HepG2 (cell line): Measurements from ENCODE around the gene ADAMTS2. TPM values are rescaled to one million over a fixed set of nuclear protein-coding genes. Genes with fewer than 3 reads are reported as not detected.

ENCODE experiments used
- ATAC-seq: fragments of 200-7000 bp; cut with Tn5 transposase; 3 replicates; pipeline ENCODE4 v1.9.1; 2020; ENCODE audit warnings: mild to moderate bottlenecking, moderate library complexity
- BruUV-seq: library from RNA; stranded (reverse); fragments of 400-500 nt; replicated peaks from 2 replicates; lab custom pipeline; 2021; lab: Mats Ljungman, UMichigan
- CTCF ChIA-PET: fragments of 300-600 bp; formaldehyde crosslinking; extraction: SDS; loops from one replicate; lab custom pipeline; 2021; ENCODE audit warnings: low total read pairs, inconsistent platforms, low intra/inter-chr PET ratio; lab: Yijun Ruan, JAX
- POLR2A ChIA-PET: fragments of 350-600 bp; sonication (Branson Sonifier 250); formaldehyde crosslinking; loops from one replicate; lab custom pipeline; 2020; ENCODE audit warnings: antibody characterized with exemption, inconsistent platforms; lab: Yijun Ruan, JAX
- DNase-seq: peaks from one replicate; pipeline ENCODE4 v3.0.0-alpha.2; 2015; ENCODE audit warnings: low spot score
- FAIRE-seq: peaks from 3 replicates; lab custom pipeline; 2011; peaks lifted over from hg19 to GRCh38; lab: Jason Lieb, UNC
- H2AFZ ChIP-seq: one replicate; pipeline ENCODE4 v1.6.1; 2011; ENCODE audit warnings: low read length, inconsistent platforms
- H3K27ac ChIP-seq: fragments of 300-600 bp; 3 replicates; pipeline ENCODE4 v1.8.0; 2011; ENCODE audit warnings: mixed run types, mild to moderate bottlenecking, mixed read lengths, low read length, inconsistent platforms; ENCODE audit not compliant: insufficient read depth; ENCODE audit errors: extremely low read length
- H3K27me3 ChIP-seq, 2 experiments: fragments of 200-600 bp in 1 of 2; 2 replicates in 1 of 2; 3 replicates in 1 of 2; pipeline versions ENCODE4 v1.6.0 to v1.8.0; 2011; ENCODE audit warnings: low read length in 2 of 2, mild to moderate bottlenecking in 2 of 2, moderate library complexity in 2 of 2, inconsistent platforms in 1 of 2; ENCODE audit not compliant: insufficient read depth in 2 of 2, control insufficient read depth in 1 of 2
- H3K36me3 ChIP-seq, 2 experiments: fragments of 200-600 bp in 1 of 2; replicated peaks in 1 of 2; 2 replicates in 1 of 2; 3 replicates in 1 of 2; pipeline versions ENCODE4 v1.5.1 to v1.8.0; 2011; ENCODE audit warnings: low read length in 2 of 2, inconsistent platforms in 1 of 2; ENCODE audit not compliant: insufficient read depth in 2 of 2, control insufficient read depth in 1 of 2
- H3K4me1 ChIP-seq: 2 replicates; pipeline ENCODE4 v1.5.1; 2012; ENCODE audit warnings: low read length, inconsistent platforms; ENCODE audit not compliant: insufficient read depth
- H3K4me2 ChIP-seq: 2 replicates; pipeline ENCODE4 v1.6.0; 2011; ENCODE audit warnings: low read depth, low read length, inconsistent platforms
- H3K4me3 ChIP-seq, 3 experiments: fragments of 200-600 bp in 1 of 3; sonication (generic), shearing (Covaris generic) in 1 of 3; replicated peaks in 1 of 3; 2 replicates each; pipeline ENCODE4 v1.5.1; 2011 to 2016; ENCODE audit warnings: low read length in 3 of 3, inconsistent platforms in 2 of 3, low read depth in 2 of 3, mild to moderate bottlenecking in 2 of 3, control low read depth in 1 of 3, mixed read lengths in 1 of 3; ENCODE audit not compliant: insufficient read depth in 1 of 3
- H3K79me2 ChIP-seq: one replicate; pipeline ENCODE4 v1.6.1; 2011; ENCODE audit warnings: low read length, inconsistent platforms; ENCODE audit not compliant: insufficient read depth
- H3K9ac ChIP-seq: 2 replicates; pipeline ENCODE4 v1.6.0; 2011; ENCODE audit warnings: mild to moderate bottlenecking, low read depth, low read length, inconsistent platforms; ENCODE audit not compliant: insufficient read depth
- H3K9me3 ChIP-seq: 2 replicates; pipeline ENCODE4 v1.5.1; 2012; ENCODE audit warnings: mild to moderate bottlenecking, low read length
- H4K20me1 ChIP-seq: 2 replicates; pipeline ENCODE4 v1.6.0; 2011; ENCODE audit warnings: inconsistent platforms, mild to moderate bottlenecking, low read length, moderate library complexity; ENCODE audit not compliant: insufficient read depth
- ATF7 ChIP-seq, 2 experiments: fragments of 450-650 bp in 1 of 2; sonication (generic) in 1 of 2; formaldehyde crosslinking in 1 of 2; IDR thresholded peaks; 2 replicates each; pipeline versions ENCODE4 v1.4.0 to v1.6.1; 2016 to 2020; ENCODE audit warnings: antibody characterized with exemption in 1 of 2, mild to moderate bottlenecking in 1 of 2, missing genetic modification reagents in 1 of 2
- DNMT1 ChIP-seq: sonication (generic); formaldehyde crosslinking; IDR thresholded peaks from 2 replicates; pipeline ENCODE4 v1.5.1; 2020; ENCODE audit warnings: mild to moderate bottlenecking, missing genetic modification reagents
- JUNB ChIP-seq: sonication (generic); formaldehyde crosslinking; IDR thresholded peaks from 2 replicates; pipeline ENCODE4 v1.8.0; 2022; ENCODE audit warnings: missing genetic modification reagents, mild to moderate bottlenecking, borderline replicate concordance
- NFE2L2 ChIP-seq: fragments of 150-350 bp; IDR thresholded peaks from 2 replicates; pipeline ENCODE4 v1.6.1; 2014; ENCODE audit warnings: low read length
- SOX5 ChIP-seq: IDR thresholded peaks from 2 replicates; pipeline ENCODE4 v1.6.1; 2016; ENCODE audit warnings: borderline replicate concordance
- ZNF382 ChIP-seq: sonication (generic); formaldehyde crosslinking; IDR thresholded peaks from 2 replicates; pipeline ENCODE4 v1.5.0; 2020; ENCODE audit warnings: missing genetic modification reagents, mild to moderate bottlenecking, borderline replicate concordance
- WGBS: methylation state at CpG from one replicate; pipeline ENCODE4 v1.1.6; 2017; ENCODE audit warnings: low lambda C conversion rate; 5-methylcytosine and 5-hydroxymethylcytosine counted together
- in situ Hi-C: cut with HindIII; loops from 2 replicates; pipeline ENCODE4 v1.10.0; 2017; ENCODE audit warnings: low pct_unique_long_range_greater_than_20kb; ENCODE audit not compliant: extremely low pct_ligation_motif_present
- intact Hi-C: fragments of 100-400 bp; cut with micrococcal nuclease; formaldehyde crosslinking; loops from one replicate; pipeline ENCODE4 v1.10.0; 2022; ENCODE audit not compliant: unreplicated experiment
- polyA plus RNA-seq, 8 experiments: library from polyadenylated mRNA; depleted of rRNA in 3 of 8; stranded (reverse) in 7 of 8; unstranded in 1 of 8; fragments of >200 nt; fragmentation: Illumina TruSeq in 4 of 8; extraction: Trizol in 4 of 8; gene quantifications; 2 replicates each; pipeline versions ENCODE4 v1.2.1 to v1.2.3, GENCODE V29; 2011 to 2016; ENCODE audit warnings: low read depth in 4 of 8, missing spikeins in 1 of 8, mixed read lengths in 1 of 8; ENCODE audit not compliant: insufficient read depth in 1 of 8
- total RNA-seq, 5 experiments: library from RNA; depleted of rRNA; stranded (reverse); fragments of >200 nt; fragmentation: Illumina TruSeq; extraction: Trizol; gene quantifications; 2 replicates each; pipeline ENCODE4 v1.2.3, GENCODE V29; 2016; ENCODE audit warnings: low read depth in 1 of 5
- TF ChIP-seq, protein P1 (sequence below): sonication (generic); formaldehyde crosslinking; IDR thresholded peaks from 2 replicates; pipeline ENCODE4 v1.4.0; 2020; ENCODE audit warnings: missing genetic modification reagents, borderline replicate concordance
- TF ChIP-seq, protein P2 (sequence below): sonication (generic); formaldehyde crosslinking; IDR thresholded peaks from 2 replicates; pipeline ENCODE4 v1.8.0; 2022; ENCODE audit warnings: missing genetic modification reagents, mild to moderate bottlenecking, inconsistent platforms, borderline replicate concordance
- TF ChIP-seq, protein P3 (sequence below): sonication (generic); formaldehyde crosslinking; IDR thresholded peaks from 2 replicates; pipeline ENCODE4 v1.9.0; 2022; ENCODE audit warnings: low read depth, missing genetic modification reagents
- TF ChIP-seq, protein P4 (sequence below): sonication (generic); formaldehyde crosslinking; IDR thresholded peaks from 2 replicates; pipeline ENCODE4 v1.8.1; 2023; ENCODE audit warnings: missing genetic modification reagents, inconsistent platforms, borderline replicate concordance
- TF ChIP-seq, protein P5 (sequence below): sonication (generic); formaldehyde crosslinking; IDR thresholded peaks from 2 replicates; pipeline ENCODE4 v1.4.0; 2020; ENCODE audit warnings: missing genetic modification reagents
- TF ChIP-seq, protein P6 (sequence below): sonication (generic); formaldehyde crosslinking; IDR thresholded peaks from 2 replicates; pipeline ENCODE4 v1.8.1; 2022; ENCODE audit warnings: mild to moderate bottlenecking, missing genetic modification reagents

The ADAMTS2 gene
- total and polyA plus RNA-seq, 2 of the 13 experiments (the other 11 are each of a cell fraction or from before 2014, with no cell fraction given), result 0.24 to 3.5 TPM

DNA sequence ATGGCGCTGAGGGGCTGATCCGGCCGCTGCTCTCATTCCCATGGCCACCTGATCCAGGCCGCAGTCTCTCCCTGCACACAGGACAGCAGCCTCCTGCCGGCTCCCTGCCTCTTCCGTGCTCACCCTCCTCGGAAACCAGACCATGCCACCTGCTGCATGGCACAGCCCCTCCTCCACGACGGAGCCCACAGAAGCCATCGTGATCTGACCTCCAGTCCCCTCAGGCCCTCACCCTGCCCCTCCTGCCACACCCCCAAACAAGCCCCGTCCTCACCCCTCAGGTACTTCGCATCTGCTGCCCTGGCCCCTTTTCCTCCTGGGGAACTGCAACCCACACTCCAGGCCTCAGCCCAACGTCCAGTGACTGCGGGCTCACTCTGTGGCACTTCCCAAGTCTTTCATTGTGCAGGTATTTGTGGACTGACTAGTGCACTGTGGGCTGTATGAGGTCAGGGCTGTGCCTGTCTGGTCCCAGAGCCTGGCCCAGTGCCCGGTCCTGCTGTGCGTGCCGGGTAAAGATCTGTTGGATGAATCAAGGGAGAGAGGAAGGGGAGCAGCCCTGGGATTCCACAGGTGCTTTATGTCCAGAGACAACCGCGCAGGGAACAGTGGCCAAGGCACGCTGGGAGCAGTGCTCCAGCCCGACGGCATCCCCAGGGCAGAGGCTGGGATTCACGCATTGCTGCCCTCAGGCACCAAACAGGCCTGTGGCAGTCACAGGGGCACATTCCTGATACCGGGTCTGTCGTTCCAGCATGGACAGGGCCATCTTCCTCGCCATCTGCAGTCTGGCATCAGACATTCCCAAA lies 86.1 kb downstream of the ADAMTS2 start:
- no peaks in the 10 kb centered on the region for H3K9me3 ChIP-seq
- ATAC-seq, result no peak
- no peak for FAIRE-seq
- H3K27me3 ChIP-seq, result no peaks in the 10 kb centered on the region; a peak in 1 of 5 replicates
- H3K4me1 ChIP-seq, result peaks cover 25% of the 10 kb centered on the region
- no peak overlapping the region for H3K27ac ChIP-seq
- H3K9ac ChIP-seq, result no peak overlapping the region
- POLR2A ChIA-PET, result no interaction called here
- no peak overlapping the region for H3K4me2 ChIP-seq
- no peaks in the 10 kb centered on the region for H4K20me1 ChIP-seq
- H3K36me3 ChIP-seq, result no peaks in the 10 kb centered on the region
- whole genome bisulfite sequencing, result 76% methylated on average over 14 of the region's 26 CpGs
- no peaks in the 10 kb centered on the region for H3K79me2 ChIP-seq
- in situ Hi-C loops, result no loop called here
- DNase-seq, result no peak
- intact Hi-C loops, result no loop called here
- H2AFZ ChIP-seq, result no peak overlapping the region
- no TSS peak for BruUV-seq
- CTCF ChIA-PET, result no interaction called here
- H3K4me3 ChIP-seq, result no peak overlapping the region
- TF ChIP-seq NFE2L2, result no peak
- TF ChIP-seq, protein P1, sequence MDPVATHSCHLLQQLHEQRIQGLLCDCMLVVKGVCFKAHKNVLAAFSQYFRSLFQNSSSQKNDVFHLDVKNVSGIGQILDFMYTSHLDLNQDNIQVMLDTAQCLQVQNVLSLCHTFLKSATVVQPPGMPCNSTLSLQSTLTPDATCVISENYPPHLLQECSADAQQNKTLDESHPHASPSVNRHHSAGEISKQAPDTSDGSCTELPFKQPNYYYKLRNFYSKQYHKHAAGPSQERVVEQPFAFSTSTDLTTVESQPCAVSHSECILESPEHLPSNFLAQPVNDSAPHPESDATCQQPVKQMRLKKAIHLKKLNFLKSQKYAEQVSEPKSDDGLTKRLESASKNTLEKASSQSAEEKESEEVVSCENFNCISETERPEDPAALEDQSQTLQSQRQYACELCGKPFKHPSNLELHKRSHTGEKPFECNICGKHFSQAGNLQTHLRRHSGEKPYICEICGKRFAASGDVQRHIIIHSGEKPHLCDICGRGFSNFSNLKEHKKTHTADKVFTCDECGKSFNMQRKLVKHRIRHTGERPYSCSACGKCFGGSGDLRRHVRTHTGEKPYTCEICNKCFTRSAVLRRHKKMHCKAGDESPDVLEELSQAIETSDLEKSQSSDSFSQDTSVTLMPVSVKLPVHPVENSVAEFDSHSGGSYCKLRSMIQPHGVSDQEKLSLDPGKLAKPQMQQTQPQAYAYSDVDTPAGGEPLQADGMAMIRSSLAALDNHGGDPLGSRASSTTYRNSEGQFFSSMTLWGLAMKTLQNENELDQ, result no peak
- TF ChIP-seq, protein P2, sequence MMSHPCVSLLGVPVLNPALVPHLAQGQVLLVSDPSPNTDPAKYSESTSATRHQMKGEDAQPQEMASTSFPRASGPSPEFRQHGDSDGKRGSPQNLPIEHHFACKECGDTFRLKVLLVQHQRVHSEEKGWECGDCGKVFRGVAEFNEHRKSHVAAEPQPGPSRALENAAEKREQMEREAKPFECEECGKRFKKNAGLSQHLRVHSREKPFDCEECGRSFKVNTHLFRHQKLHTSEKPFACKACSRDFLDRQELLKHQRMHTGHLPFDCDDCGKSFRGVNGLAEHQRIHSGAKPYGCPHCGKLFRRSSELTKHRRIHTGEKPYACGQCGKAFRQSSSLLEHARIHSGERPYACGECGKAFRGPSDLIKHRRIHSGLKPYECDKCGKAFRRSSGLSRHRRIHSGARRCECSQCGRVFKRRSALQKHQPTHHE (CRISPR knock-in tag), result no peak
- no peak for TF ChIP-seq ZNF382 (CRISPR knock-in tag)
- TF ChIP-seq ATF7 (IDR thresholded peaks at IDR 0.05), result no peak
- TF ChIP-seq ATF7 (CRISPR knock-in tag; IDR thresholded peaks at IDR 0.05), result no peak
- TF ChIP-seq, protein P3, sequence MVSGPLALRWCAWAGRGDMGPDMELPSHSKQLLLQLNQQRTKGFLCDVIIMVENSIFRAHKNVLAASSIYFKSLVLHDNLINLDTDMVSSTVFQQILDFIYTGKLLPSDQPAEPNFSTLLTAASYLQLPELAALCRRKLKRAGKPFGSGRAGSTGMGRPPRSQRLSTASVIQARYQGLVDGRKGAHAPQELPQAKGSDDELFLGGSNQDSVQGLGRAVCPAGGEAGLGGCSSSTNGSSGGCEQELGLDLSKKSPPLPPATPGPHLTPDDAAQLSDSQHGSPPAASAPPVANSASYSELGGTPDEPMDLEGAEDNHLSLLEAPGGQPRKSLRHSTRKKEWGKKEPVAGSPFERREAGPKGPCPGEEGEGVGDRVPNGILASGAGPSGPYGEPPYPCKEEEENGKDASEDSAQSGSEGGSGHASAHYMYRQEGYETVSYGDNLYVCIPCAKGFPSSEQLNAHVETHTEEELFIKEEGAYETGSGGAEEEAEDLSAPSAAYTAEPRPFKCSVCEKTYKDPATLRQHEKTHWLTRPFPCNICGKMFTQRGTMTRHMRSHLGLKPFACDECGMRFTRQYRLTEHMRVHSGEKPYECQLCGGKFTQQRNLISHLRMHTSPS (CRISPR knock-in tag), result no peak
- TF ChIP-seq, protein P4, sequence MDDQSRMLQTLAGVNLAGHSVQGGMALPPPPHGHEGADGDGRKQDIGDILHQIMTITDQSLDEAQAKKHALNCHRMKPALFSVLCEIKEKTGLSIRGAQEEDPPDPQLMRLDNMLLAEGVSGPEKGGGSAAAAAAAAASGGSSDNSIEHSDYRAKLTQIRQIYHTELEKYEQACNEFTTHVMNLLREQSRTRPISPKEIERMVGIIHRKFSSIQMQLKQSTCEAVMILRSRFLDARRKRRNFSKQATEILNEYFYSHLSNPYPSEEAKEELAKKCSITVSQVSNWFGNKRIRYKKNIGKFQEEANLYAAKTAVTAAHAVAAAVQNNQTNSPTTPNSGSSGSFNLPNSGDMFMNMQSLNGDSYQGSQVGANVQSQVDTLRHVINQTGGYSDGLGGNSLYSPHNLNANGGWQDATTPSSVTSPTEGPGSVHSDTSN (CRISPR knock-in tag), result no peak
- no peak for TF ChIP-seq DNMT1
- no peak for TF ChIP-seq JUNB
- TF ChIP-seq, protein P5, sequence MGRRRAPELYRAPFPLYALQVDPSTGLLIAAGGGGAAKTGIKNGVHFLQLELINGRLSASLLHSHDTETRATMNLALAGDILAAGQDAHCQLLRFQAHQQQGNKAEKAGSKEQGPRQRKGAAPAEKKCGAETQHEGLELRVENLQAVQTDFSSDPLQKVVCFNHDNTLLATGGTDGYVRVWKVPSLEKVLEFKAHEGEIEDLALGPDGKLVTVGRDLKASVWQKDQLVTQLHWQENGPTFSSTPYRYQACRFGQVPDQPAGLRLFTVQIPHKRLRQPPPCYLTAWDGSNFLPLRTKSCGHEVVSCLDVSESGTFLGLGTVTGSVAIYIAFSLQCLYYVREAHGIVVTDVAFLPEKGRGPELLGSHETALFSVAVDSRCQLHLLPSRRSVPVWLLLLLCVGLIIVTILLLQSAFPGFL (CRISPR knock-in tag), result no peak
- TF ChIP-seq, protein P6, sequence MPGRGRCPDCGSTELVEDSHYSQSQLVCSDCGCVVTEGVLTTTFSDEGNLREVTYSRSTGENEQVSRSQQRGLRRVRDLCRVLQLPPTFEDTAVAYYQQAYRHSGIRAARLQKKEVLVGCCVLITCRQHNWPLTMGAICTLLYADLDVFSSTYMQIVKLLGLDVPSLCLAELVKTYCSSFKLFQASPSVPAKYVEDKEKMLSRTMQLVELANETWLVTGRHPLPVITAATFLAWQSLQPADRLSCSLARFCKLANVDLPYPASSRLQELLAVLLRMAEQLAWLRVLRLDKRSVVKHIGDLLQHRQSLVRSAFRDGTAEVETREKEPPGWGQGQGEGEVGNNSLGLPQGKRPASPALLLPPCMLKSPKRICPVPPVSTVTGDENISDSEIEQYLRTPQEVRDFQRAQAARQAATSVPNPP (CRISPR knock-in tag), result no peak
- TF ChIP-seq SOX5 (CRISPR knock-in tag), result no peak
